Thoracic aorta (tissue), 2 donors: ENCODE measurements around the gene MGAT5B. TPM values are rescaled to one million over a fixed set of nuclear protein-coding genes. Genes with fewer than 3 reads are reported as not detected.

ENCODE experiments used
- ATAC-seq: fragments of 150-250 bp; one replicate; pipeline ENCODE4 v1.8.0; 2017; ENCODE audit warnings: low read depth; ENCODE audit not compliant: insufficient number of reproducible peaks, low FRiP score
- DNase-seq: peaks from one replicate; pipeline ENCODE4 v3.0.0-alpha.2; 2020; ENCODE audit warnings: low spot score
- H3K27ac ChIP-seq, 2 donors: fragments of 200-600 bp; sonication (generic); 1 replicate in 1 of 2; 2 replicates in 1 of 2; pipeline ENCODE4 v1.5.1; 2016; ENCODE audit warnings: mild to moderate bottlenecking in 2 of 2, moderate library complexity in 2 of 2
- H3K27me3 ChIP-seq: fragments of 200-600 bp; sonication (generic); replicated peaks from 2 replicates; pipeline ENCODE4 v1.6.0; 2016; ENCODE audit warnings: mild to moderate bottlenecking; ENCODE audit not compliant: insufficient read depth
- H3K36me3 ChIP-seq: fragments of 200-600 bp; sonication (generic); one replicate; pipeline ENCODE4 v1.5.1; 2016
- H3K4me1 ChIP-seq, 2 donors: fragments of 200-600 bp; sonication (generic); 1 replicate in 1 of 2; 2 replicates in 1 of 2; pipeline versions ENCODE4 v1.5.1 to v1.6.0; 2016; ENCODE audit warnings: low read depth in 2 of 2, mild to moderate bottlenecking in 1 of 2; ENCODE audit not compliant: control insufficient read depth in 1 of 2
- H3K4me3 ChIP-seq: fragments of 200-600 bp; sonication (generic); 2 replicates; pipeline ENCODE4 v1.5.1; 2016; ENCODE audit warnings: mild to moderate bottlenecking
- H3K9me3 ChIP-seq: fragments of 200-600 bp; sonication (generic); 2 replicates; pipeline ENCODE4 v1.5.1; 2016
- CTCF ChIP-seq: fragments of 200-600 bp; sonication (generic); IDR thresholded peaks from one replicate; pipeline ENCODE4 v1.5.1; 2019; ENCODE audit warnings: antibody characterized with exemption
- total RNA-seq, 2 donors: library from RNA; depleted of rRNA; stranded (reverse); fragments of >200 nt; gene quantifications; one replicate each; pipeline versions ENCODE4 v1.1.0 to v1.2.3, GENCODE V29; 2016

MGAT5B gene
- total RNA-seq, 2 donors from 2014 or later = 0.14 TPM; not detected in 1

- H3K4me1 ChIP-seq = peaks cover 0 to 13% of the 10 kb centered on the region in 2 donors
- H3K27me3 ChIP-seq = no peaks in the 10 kb centered on the region
- DNase-seq = no peak
- no peak for TF ChIP-seq CTCF
- no peaks in the 10 kb centered on the region for H3K9me3 ChIP-seq
- H3K4me3 ChIP-seq = no peak overlapping the region
- H3K27ac ChIP-seq = no peak overlapping the region
- H3K36me3 ChIP-seq = no peaks in the 10 kb centered on the region
- no peak for ATAC-seq
Measured at GRCh38 chr17:76843703-76844484, 24.3 kb upstream of the MGAT5B start.

DNA sequence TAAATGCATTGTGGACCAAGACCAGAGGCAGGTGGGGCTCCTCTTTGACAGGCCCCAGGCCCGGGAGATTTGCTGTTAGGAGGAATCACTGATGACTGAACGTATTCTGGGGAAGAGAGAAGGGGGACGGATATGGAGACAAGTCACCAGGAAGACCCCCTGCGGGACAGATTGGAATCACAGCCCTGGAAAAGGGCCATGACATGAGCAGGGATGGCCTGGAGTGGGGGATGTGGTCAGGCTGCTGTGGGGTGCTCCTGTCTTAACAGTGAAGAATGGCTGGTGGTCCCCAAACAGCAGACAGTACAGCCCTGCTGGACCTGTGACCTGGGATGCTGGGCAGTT, 23.7 kb upstream of the MGAT5B start:
- no peak for TF ChIP-seq CTCF
- Histone ChIP-seq H3K27me3 (no peaks in the 10 kb centered on the region), H3K9me3 (no peaks in the 10 kb centered on the region), H3K36me3 (no peaks in the 10 kb centered on the region), H3K4me1 (peaks cover 0 to 9% of the 10 kb centered on the region in 2 donors), H3K4me3 (no peak overlapping the region), H3K27ac (no peak overlapping the region)
- DNase-seq = no peak
- no peak for ATAC-seq

DNA sequence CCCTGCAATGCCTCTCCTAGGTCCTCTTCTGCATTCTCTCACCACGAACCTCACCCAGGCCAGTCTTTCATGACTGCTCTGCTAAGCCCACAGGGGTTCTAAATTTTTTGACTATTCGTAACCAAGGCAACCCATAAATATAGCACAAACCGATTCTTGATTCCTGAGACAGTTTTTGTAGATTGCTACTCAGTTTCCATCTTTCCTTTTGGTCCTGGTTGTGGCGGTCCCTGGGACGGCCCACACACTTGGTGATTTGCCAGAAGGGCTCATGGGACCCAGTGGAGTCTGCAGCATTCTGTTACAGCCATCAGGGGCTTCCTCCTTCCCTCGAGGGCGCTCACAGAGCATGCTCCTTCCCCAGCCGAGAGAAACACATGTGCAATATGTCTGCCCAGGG, 23.4 kb upstream of the MGAT5B start:
- Histone ChIP-seq H3K27ac (no peak overlapping the region), H3K27me3 (no peaks in the 10 kb centered on the region), H3K9me3 (no peaks in the 10 kb centered on the region), H3K4me3 (no peak overlapping the region), H3K36me3 (no peaks in the 10 kb centered on the region), H3K4me1 (peaks cover 0 to 5% of the 10 kb centered on the region in 2 donors)
- TF ChIP-seq CTCF = no peak
- no peak for ATAC-seq
- no peak for DNase-seq

- no peak for ATAC-seq
- H3K27ac ChIP-seq = no peak overlapping the region
- no peaks in the 10 kb centered on the region for H3K4me1 ChIP-seq
- H3K36me3 ChIP-seq = no peaks in the 10 kb centered on the region
- H3K4me3 ChIP-seq = no peak overlapping the region
- H3K27me3 ChIP-seq = no peaks in the 10 kb centered on the region
- H3K9me3 ChIP-seq = no peaks in the 10 kb centered on the region
- no peak for TF ChIP-seq CTCF
- no peak for DNase-seq
Measured at GRCh38 chr17:76845541-76846017, 22.6 kb upstream of the MGAT5B start.

- ATAC-seq (no peak), DNase-seq (no peak)
- H3K4me1 ChIP-seq = no peaks in the 10 kb centered on the region
- H3K36me3 ChIP-seq = no peaks in the 10 kb centered on the region
- no peak for TF ChIP-seq CTCF
- no peak overlapping the region for H3K27ac ChIP-seq
- H3K27me3 ChIP-seq = no peaks in the 10 kb centered on the region
- H3K4me3 ChIP-seq = no peak overlapping the region
- H3K9me3 ChIP-seq = no peaks in the 10 kb centered on the region
Measured at GRCh38 chr17:76847031-76847430, 21.2 kb upstream of the MGAT5B start.
